ENCODE results near the gene AMOTL1.

DNA sequence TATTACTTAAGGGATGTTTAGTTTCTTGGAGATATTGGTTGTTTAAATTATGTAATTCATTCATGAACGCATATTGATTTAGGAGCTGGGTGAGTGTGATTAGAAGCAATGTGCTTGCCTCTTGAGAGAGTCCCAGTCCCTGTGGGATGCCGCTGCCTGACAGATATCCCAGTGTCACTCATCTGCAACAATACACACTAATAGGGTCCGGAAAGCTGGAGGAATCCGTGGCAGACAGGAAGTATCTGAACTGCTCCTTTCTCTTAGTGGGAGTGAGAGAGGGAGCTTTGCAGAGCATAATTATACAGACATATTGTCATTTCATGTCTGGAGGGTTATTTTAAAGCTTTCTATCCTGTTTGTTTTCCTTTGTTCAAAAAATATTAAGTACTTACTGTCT, 17.4 kb downstream of the AMOTL1 start:
- TF ChIP-seq, protein P1, sequence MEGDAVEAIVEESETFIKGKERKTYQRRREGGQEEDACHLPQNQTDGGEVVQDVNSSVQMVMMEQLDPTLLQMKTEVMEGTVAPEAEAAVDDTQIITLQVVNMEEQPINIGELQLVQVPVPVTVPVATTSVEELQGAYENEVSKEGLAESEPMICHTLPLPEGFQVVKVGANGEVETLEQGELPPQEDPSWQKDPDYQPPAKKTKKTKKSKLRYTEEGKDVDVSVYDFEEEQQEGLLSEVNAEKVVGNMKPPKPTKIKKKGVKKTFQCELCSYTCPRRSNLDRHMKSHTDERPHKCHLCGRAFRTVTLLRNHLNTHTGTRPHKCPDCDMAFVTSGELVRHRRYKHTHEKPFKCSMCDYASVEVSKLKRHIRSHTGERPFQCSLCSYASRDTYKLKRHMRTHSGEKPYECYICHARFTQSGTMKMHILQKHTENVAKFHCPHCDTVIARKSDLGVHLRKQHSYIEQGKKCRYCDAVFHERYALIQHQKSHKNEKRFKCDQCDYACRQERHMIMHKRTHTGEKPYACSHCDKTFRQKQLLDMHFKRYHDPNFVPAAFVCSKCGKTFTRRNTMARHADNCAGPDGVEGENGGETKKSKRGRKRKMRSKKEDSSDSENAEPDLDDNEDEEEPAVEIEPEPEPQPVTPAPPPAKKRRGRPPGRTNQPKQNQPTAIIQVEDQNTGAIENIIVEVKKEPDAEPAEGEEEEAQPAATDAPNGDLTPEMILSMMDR (IDR thresholded peaks at IDR 0.05), result no peak
- TF ChIP-seq POLR2A (IDR thresholded peaks at IDR 0.05), result no peak
